CD14-positive monocyte (primary cell): ENCODE results near the gene AGRP. TPM values are rescaled to one million over a fixed set of nuclear protein-coding genes. Genes with fewer than 3 reads are reported as not detected.

Experiments
- DNase-seq, 3 donors: peaks; one replicate each; pipeline ENCODE4 v3.0.0-alpha.2; 2011 to 2022
- H2AFZ ChIP-seq: 2 replicates; pipeline ENCODE4 v1.6.0; 2012; ENCODE audit warnings: mild to moderate bottlenecking, low read depth, low read length, inconsistent platforms; ENCODE audit not compliant: insufficient read depth, poor library complexity, severe bottlenecking
- H3K27ac ChIP-seq, 2 donors: 1 replicate in 1 of 2; 2 replicates in 1 of 2; pipeline ENCODE4 v1.5.1; 2012 to 2013; ENCODE audit warnings: low read length in 2 of 2, control low read depth in 1 of 2, inconsistent platforms in 1 of 2, low read depth in 1 of 2, mild to moderate bottlenecking in 1 of 2
- H3K27me3 ChIP-seq, 2 donors: one replicate each; pipeline versions ENCODE4 v1.6.0 to v1.6.1; 2011 to 2013; ENCODE audit warnings: low read length in 2 of 2; ENCODE audit not compliant: control insufficient read depth in 2 of 2, insufficient read depth in 2 of 2
- H3K36me3 ChIP-seq, 2 donors: replicated peaks in 1 of 2; 1 replicate in 1 of 2; 2 replicates in 1 of 2; pipeline versions ENCODE4 v1.5.1 to v1.6.1; 2012 to 2013; ENCODE audit warnings: low read length in 2 of 2, control low read depth in 1 of 2, inconsistent platforms in 1 of 2, mild to moderate bottlenecking in 1 of 2; ENCODE audit not compliant: insufficient read depth in 2 of 2, control insufficient read depth in 1 of 2
- H3K4me1 ChIP-seq, 2 donors: 1 replicate in 1 of 2; 2 replicates in 1 of 2; pipeline versions ENCODE4 v1.5.1 to v1.6.1; 2012 to 2013; ENCODE audit warnings: low read length in 2 of 2, control low read depth in 1 of 2, inconsistent platforms in 1 of 2, mild to moderate bottlenecking in 1 of 2, moderate library complexity in 1 of 2; ENCODE audit not compliant: insufficient read depth in 2 of 2, control insufficient read depth in 1 of 2
- H3K4me2 ChIP-seq: replicated peaks from 2 replicates; pipeline ENCODE3; 2012; ENCODE audit warnings: low read length, moderate library complexity, mild to moderate bottlenecking; ENCODE audit not compliant: poor library complexity, severe bottlenecking; ENCODE audit errors: extremely low read depth
- H3K4me3 ChIP-seq, 3 experiments: fragments of 200-600 bp in 1 of 3; sonication (generic) in 1 of 3; replicated peaks in 1 of 3; 1 replicate in 2 of 3; 2 replicates in 1 of 3; pipeline ENCODE4 v1.5.1; 2011 to 2013; ENCODE audit warnings: low read length in 3 of 3, mild to moderate bottlenecking in 3 of 3, control low read depth in 2 of 3, low read depth in 2 of 3, inconsistent platforms in 1 of 3, moderate library complexity in 1 of 3
- H3K79me2 ChIP-seq: 2 replicates; pipeline ENCODE4 v1.6.0; 2012; ENCODE audit warnings: mild to moderate bottlenecking, control low read depth, inconsistent platforms, low read length, moderate library complexity; ENCODE audit not compliant: insufficient read depth
- H3K9ac ChIP-seq: 2 replicates; pipeline ENCODE4 v1.6.0; 2017; ENCODE audit warnings: low read length, mild to moderate bottlenecking; ENCODE audit not compliant: insufficient read depth, poor library complexity, severe bottlenecking
- H3K9me3 ChIP-seq, 2 donors: replicated peaks in 1 of 2; 1 replicate in 1 of 2; 2 replicates in 1 of 2; pipeline versions ENCODE4 v1.5.1 to v1.6.1; 2012 to 2013; ENCODE audit warnings: low read length in 2 of 2, control low read depth in 1 of 2; ENCODE audit not compliant: control insufficient read depth in 1 of 2, insufficient read depth in 1 of 2
- H4K20me1 ChIP-seq: 2 replicates; pipeline ENCODE4 v1.6.0; 2012; ENCODE audit warnings: mild to moderate bottlenecking, low read length, control low read depth, moderate library complexity; ENCODE audit not compliant: insufficient read depth
- H3K27ac Mint-ChIP-seq, 7 donors: one replicate each; pipeline ENCODE4 v1.8.0; 2020; ENCODE audit warnings: mild to moderate bottlenecking in 7 of 7, mixed read lengths in 7 of 7, moderate library complexity in 6 of 7, inconsistent platforms in 2 of 7
- H3K27me3 Mint-ChIP-seq, 3 donors: one replicate each; pipeline ENCODE4 v1.8.0; 2021 to 2022; ENCODE audit warnings: low read depth in 3 of 3, mild to moderate bottlenecking in 3 of 3, mixed read lengths in 3 of 3, moderate library complexity in 3 of 3, inconsistent platforms in 1 of 3
- H3K36me3 Mint-ChIP-seq, 2 donors: one replicate each; pipeline ENCODE4 v1.8.0; 2020; ENCODE audit warnings: mixed read lengths in 2 of 2, inconsistent platforms in 1 of 2, mild to moderate bottlenecking in 1 of 2
- H3K4me1 Mint-ChIP-seq: one replicate; pipeline ENCODE4 v1.8.0; 2020; ENCODE audit warnings: mild to moderate bottlenecking, mixed read lengths
- H3K4me3 Mint-ChIP-seq, 2 donors: one replicate each; pipeline ENCODE4 v1.8.0; 2020; ENCODE audit warnings: mild to moderate bottlenecking in 2 of 2, mixed read lengths in 2 of 2, moderate library complexity in 1 of 2
- H3K9me3 Mint-ChIP-seq, 7 donors: one replicate each; pipeline ENCODE4 v1.8.0; 2020 to 2022; ENCODE audit warnings: mixed read lengths in 7 of 7, mild to moderate bottlenecking in 6 of 7, moderate library complexity in 6 of 7, inconsistent platforms in 2 of 7
- WGBS: methylation state at CpG from one replicate; pipeline ENCODE4 v1.1.5; 2013; ENCODE audit warnings: missing lambda C conversion rate; ENCODE audit not compliant: insufficient coverage; 5-methylcytosine and 5-hydroxymethylcytosine counted together
- intact Hi-C, 2 donors: fragments of 100-400 bp; cut with micrococcal nuclease; formaldehyde crosslinking; loops; one replicate each; pipeline versions ENCODE4 v1.15.0 to v1.15.1; 2023
- polyA plus RNA-seq, 3 donors: library from polyadenylated mRNA; depleted of rRNA in 1 of 3; unstranded in 2 of 3; stranded (reverse) in 1 of 3; fragments of 300-500 nt in 2 of 3; fragments of >200 nt in 1 of 3; fragmentation: Illumina TruSeq in 2 of 3; gene quantifications; 1 replicate in 2 of 3; 2 replicates in 1 of 3; pipeline ENCODE4 v1.2.3, GENCODE V29; 2012 to 2021
- TF ChIP-seq, protein P1 (sequence below): fragments of 200-600 bp; IDR thresholded peaks from one replicate; pipeline ENCODE4 v1.8.0; 2022; ENCODE audit warnings: antibody characterized with exemption, mild to moderate bottlenecking

AGRP gene
- polyA plus RNA-seq, 3 donors, result 0.32 to 0.54 TPM; not detected in 1

DNA sequence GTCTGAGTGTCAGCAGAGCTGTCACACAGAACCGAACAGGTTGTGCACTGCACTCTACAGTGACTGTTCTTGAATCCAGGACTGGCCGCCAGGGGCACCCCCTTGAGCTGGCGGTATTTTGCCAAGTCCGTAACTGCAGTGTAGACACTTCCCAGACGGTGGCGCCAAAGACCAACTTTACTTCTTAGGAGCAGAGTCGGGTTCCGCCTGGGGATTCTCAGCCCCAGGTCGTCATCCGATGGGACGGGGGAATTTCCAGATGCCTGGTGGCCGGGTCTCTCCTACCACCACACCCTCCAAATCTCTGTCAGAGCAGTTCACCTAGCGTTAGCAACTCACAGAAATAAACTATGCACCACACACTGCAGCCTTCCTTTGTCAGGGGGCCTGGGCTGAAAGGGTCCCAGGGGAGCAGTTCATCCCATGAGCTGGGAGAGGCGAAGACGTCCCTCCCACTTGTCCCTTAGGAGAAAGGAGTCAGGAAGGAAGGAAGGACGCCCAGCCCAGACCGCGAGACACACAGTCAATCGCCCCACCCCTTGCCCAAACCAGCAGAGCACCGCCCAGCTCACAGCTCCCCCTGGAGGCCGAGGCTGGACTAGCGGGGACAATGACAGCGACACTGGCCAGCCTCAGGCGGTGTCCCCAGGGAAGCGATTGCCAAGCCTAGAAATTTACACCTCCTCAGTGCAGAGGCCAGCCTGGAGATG is 37.9 kb upstream of the AGRP start:
- Histone ChIP-seq H3K9me3 (no peaks in the 10 kb centered on the region), H3K36me3 (no peaks in the 10 kb centered on the region), H2AFZ (peak overlapping the region; percentile 63), H3K27me3 (no peaks in the 10 kb centered on the region), H3K27ac (peak overlapping the region; percentile 99), H3K9ac (peak overlapping the region; percentile 85), H4K20me1 (no peaks in the 10 kb centered on the region), H3K4me3 (peak overlapping the region; percentile 47 to 75 (median 49)), H3K4me1 (peaks cover 40 to 44% of the 10 kb centered on the region in 2 donors), H3K4me2 (peak overlapping the region; percentile 88), H3K79me2 (no peaks in the 10 kb centered on the region)
- intact Hi-C loops, result loop anchor here in 1 of 2 donors (5.0 to 10.0 kb wide), 2 partner anchors 41 to 144 kb away; partner anchors contain the start of genes ACD, C16orf86, CTCF and ENKD1
- H3K36me3 Mint-ChIP-seq, result peaks cover 0 to 6% of the 10 kb centered on the region in 2 donors
- peak overlapping the region; percentile 82 to 91 for H3K4me3 Mint-ChIP-seq
- peaks cover 6 to 16% (median 10%) of the 10 kb centered on the region in 3 donors for H3K27me3 Mint-ChIP-seq
- peaks cover 45% of the 10 kb centered on the region for H3K4me1 Mint-ChIP-seq
- TF ChIP-seq, protein P1, sequence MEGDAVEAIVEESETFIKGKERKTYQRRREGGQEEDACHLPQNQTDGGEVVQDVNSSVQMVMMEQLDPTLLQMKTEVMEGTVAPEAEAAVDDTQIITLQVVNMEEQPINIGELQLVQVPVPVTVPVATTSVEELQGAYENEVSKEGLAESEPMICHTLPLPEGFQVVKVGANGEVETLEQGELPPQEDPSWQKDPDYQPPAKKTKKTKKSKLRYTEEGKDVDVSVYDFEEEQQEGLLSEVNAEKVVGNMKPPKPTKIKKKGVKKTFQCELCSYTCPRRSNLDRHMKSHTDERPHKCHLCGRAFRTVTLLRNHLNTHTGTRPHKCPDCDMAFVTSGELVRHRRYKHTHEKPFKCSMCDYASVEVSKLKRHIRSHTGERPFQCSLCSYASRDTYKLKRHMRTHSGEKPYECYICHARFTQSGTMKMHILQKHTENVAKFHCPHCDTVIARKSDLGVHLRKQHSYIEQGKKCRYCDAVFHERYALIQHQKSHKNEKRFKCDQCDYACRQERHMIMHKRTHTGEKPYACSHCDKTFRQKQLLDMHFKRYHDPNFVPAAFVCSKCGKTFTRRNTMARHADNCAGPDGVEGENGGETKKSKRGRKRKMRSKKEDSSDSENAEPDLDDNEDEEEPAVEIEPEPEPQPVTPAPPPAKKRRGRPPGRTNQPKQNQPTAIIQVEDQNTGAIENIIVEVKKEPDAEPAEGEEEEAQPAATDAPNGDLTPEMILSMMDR, result peak; percentile 93
- H3K9me3 Mint-ChIP-seq, result peaks cover 0 to 3% (median 0%) of the 10 kb centered on the region in 7 donors
- peak; percentile 98 for DNase-seq
- peak overlapping the region; percentile 99 to 100 (median 100) for H3K27ac Mint-ChIP-seq
- WGBS, result 2% methylated on average over 15 of the region's 25 CpGs

DNA sequence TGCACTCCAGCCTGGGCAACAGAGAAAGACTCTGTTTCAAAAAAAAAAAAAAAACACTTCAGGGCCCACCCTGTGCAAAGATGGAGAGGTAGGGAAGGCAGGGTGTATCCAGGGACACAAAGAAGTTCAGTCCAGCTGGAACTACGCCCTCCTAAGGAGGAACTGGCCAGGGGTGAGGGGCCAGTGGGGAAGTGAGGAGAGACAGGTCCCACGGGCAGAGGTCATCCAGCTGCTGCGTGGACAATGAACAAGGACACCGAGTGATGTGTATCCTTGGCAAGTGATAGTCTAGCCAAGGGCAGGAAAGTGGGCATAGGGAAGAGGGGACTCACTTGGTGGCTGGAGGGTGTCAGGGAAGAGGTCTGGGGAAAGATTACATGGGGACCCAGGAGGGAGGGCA is 35.9 kb upstream of the AGRP start:
- Histone ChIP-seq H3K27ac (no peak overlapping the region), H3K4me1 (peaks cover 50 to 54% of the 10 kb centered on the region in 2 donors), H3K4me2 (no peak overlapping the region), H3K79me2 (no peaks in the 10 kb centered on the region), H4K20me1 (no peaks in the 10 kb centered on the region), H2AFZ (no peak overlapping the region), H3K27me3 (no peaks in the 10 kb centered on the region), H3K9me3 (no peaks in the 10 kb centered on the region), H3K36me3 (no peaks in the 10 kb centered on the region), H3K4me3 (no peak overlapping the region), H3K9ac (no peak overlapping the region)
- 43% methylated on average over 4 of the region's 4 CpGs for WGBS
- DNase-seq, result peak in 1 of 3 donors; percentile 36
- H3K9me3 Mint-ChIP-seq, result peaks cover 0 to 2% (median 0%) of the 10 kb centered on the region in 7 donors
- H3K4me1 Mint-ChIP-seq, result peaks cover 50% of the 10 kb centered on the region
- TF ChIP-seq, protein P1, result no peak
- peak overlapping the region in 1 of 2 donors; percentile 35 for H3K4me3 Mint-ChIP-seq
- intact Hi-C loops, result loop anchor here in 1 of 2 donors (5.0 kb wide), 1 partner anchor 37 kb away; the partner anchor contains the start of genes AGRP and ATP6V0D1
- H3K27me3 Mint-ChIP-seq, result peaks cover 0 to 6% (median 2%) of the 10 kb centered on the region in 3 donors
- peak overlapping the region in 2 of 7 donors; percentile 14 to 70 for H3K27ac Mint-ChIP-seq
- peaks cover 0 to 3% of the 10 kb centered on the region in 2 donors for H3K36me3 Mint-ChIP-seq
